Measurements from ENCODE around the gene PPCDC.

The PPCDC gene

GRCh38 chr15:75061272-75061671 is 37.9 kb downstream of the PPCDC start:
- Histone ChIP-seq H3K4me2 (ENCODE audit: insufficient read depth, low read length) (no peak overlapping the region), H3K9me3 (ENCODE audit: insufficient read depth, low read length, severe bottlenecking) (no peaks in the 10 kb centered on the region), H3K4me3 (ENCODE audit: low read depth in 1 of 2, low read length in 2 of 2) (no peak overlapping the region), H3K4me1 (ENCODE audit: insufficient read depth, low read length) (no peaks in the 10 kb centered on the region), H4K20me1 (ENCODE audit: insufficient read depth, low read length) (no peaks in the 10 kb centered on the region), H3K79me2 (ENCODE audit: insufficient read depth, low read length) (no peaks in the 10 kb centered on the region), H3K27ac (ENCODE audit: low read length) (no peak overlapping the region), H3K27me3 (ENCODE audit: insufficient read depth, low read length, poor library complexity) (no peaks in the 10 kb centered on the region), H2AFZ (ENCODE audit: low read depth, low read length) (no peak overlapping the region), H3K9ac (ENCODE audit: low read depth, low read length) (no peak overlapping the region), H3K36me3 (ENCODE audit: insufficient read depth, low read length) (no peaks in the 10 kb centered on the region)
- TF ChIP-seq CTCF (IDR thresholded peaks at IDR 0.05; ENCODE audit: borderline replicate concordance, extremely low read depth, low read length, poor library complexity, severe bottlenecking) (no peak), EZH2 (IDR thresholded peaks at IDR 0.05; ENCODE audit: borderline replicate concordance, low read depth, low read length, severe bottlenecking) (no peak)
- DNase-seq = no peak
- ATAC-seq (ENCODE audit: insufficient read depth, low read depth) = no peak

- Histone ChIP-seq H3K9ac (ENCODE audit: low read depth, low read length) (no peak overlapping the region), H3K4me1 (ENCODE audit: insufficient read depth, low read length) (0 out of 2 replicates have a peak, but pooled peaks cover 8% of the 10 kb centered on the region), H3K36me3 (ENCODE audit: insufficient read depth, low read length) (no peaks in the 10 kb centered on the region), H4K20me1 (ENCODE audit: insufficient read depth, low read length) (no peaks in the 10 kb centered on the region), H3K4me3 (ENCODE audit: low read depth in 1 of 2, low read length in 2 of 2) (no peak overlapping the region), H3K9me3 (ENCODE audit: insufficient read depth, low read length, severe bottlenecking) (no peaks in the 10 kb centered on the region), H3K27ac (ENCODE audit: low read length) (no peak overlapping the region), H3K4me2 (ENCODE audit: insufficient read depth, low read length) (no peak overlapping the region), H2AFZ (ENCODE audit: low read depth, low read length) (no peak overlapping the region), H3K79me2 (ENCODE audit: insufficient read depth, low read length) (no peaks in the 10 kb centered on the region), H3K27me3 (ENCODE audit: insufficient read depth, low read length, poor library complexity) (no peaks in the 10 kb centered on the region)
- no peak for TF ChIP-seq EZH2 (IDR thresholded peaks at IDR 0.05; ENCODE audit: borderline replicate concordance, low read depth, low read length, severe bottlenecking)
- no peak for TF ChIP-seq CTCF (IDR thresholded peaks at IDR 0.05; ENCODE audit: borderline replicate concordance, extremely low read depth, low read length, poor library complexity, severe bottlenecking)
- ATAC-seq (ENCODE audit: insufficient read depth, low read depth) (no peak), DNase-seq (no peak)
Measured at GRCh38 chr15:75062706-75063105, 39.3 kb downstream of the PPCDC start.

- H3K4me2 ChIP-seq (ENCODE audit: insufficient read depth, low read length) = no peak overlapping the region
- TF ChIP-seq CTCF (IDR thresholded peaks at IDR 0.05; ENCODE audit: borderline replicate concordance, extremely low read depth, low read length, poor library complexity, severe bottlenecking) = no peak
- TF ChIP-seq EZH2 (IDR thresholded peaks at IDR 0.05; ENCODE audit: borderline replicate concordance, low read depth, low read length, severe bottlenecking) = no peak
- H3K36me3 ChIP-seq (ENCODE audit: insufficient read depth, low read length) = no peaks in the 10 kb centered on the region
- no peaks in the 10 kb centered on the region for H3K79me2 ChIP-seq (ENCODE audit: insufficient read depth, low read length)
- DNase-seq (no peak), ATAC-seq (ENCODE audit: insufficient read depth, low read depth) (no peak)
- H3K27me3 ChIP-seq (ENCODE audit: insufficient read depth, low read length, poor library complexity) = no peaks in the 10 kb centered on the region
- H3K9ac ChIP-seq (ENCODE audit: low read depth, low read length) = no peak overlapping the region
- no peak overlapping the region for H2AFZ ChIP-seq (ENCODE audit: low read depth, low read length)
- H3K4me1 ChIP-seq (ENCODE audit: insufficient read depth, low read length) = 0 out of 2 replicates have a peak, but pooled peaks cover 8% of the 10 kb centered on the region
- no peaks in the 10 kb centered on the region for H4K20me1 ChIP-seq (ENCODE audit: insufficient read depth, low read length)
- H3K4me3 ChIP-seq (ENCODE audit: low read depth in 1 of 2, low read length in 2 of 2) = no peak overlapping the region
- H3K9me3 ChIP-seq (ENCODE audit: insufficient read depth, low read length, severe bottlenecking) = no peaks in the 10 kb centered on the region
- no peak overlapping the region for H3K27ac ChIP-seq (ENCODE audit: low read length)
Measured at GRCh38 chr15:75063338-75063737, 39.9 kb downstream of the PPCDC start.

- no peaks in the 10 kb centered on the region for H3K36me3 ChIP-seq (ENCODE audit: insufficient read depth, low read length)
Measured at GRCh38 chr15:75063889-75064288, 40.5 kb downstream of the PPCDC start.

More at GRCh38 chr15:75063889-75064288, 40.5 kb downstream of the PPCDC start:
- H3K79me2 ChIP-seq (ENCODE audit: insufficient read depth, low read length) = no peaks in the 10 kb centered on the region
- no peaks in the 10 kb centered on the region for H3K9me3 ChIP-seq (ENCODE audit: insufficient read depth, low read length, severe bottlenecking)
- ATAC-seq (ENCODE audit: insufficient read depth, low read depth) (no peak), DNase-seq (no peak)
- H3K27me3 ChIP-seq (ENCODE audit: insufficient read depth, low read length, poor library complexity) = no peaks in the 10 kb centered on the region
- H3K9ac ChIP-seq (ENCODE audit: low read depth, low read length) = no peak overlapping the region
- TF ChIP-seq CTCF (IDR thresholded peaks at IDR 0.05; ENCODE audit: borderline replicate concordance, extremely low read depth, low read length, poor library complexity, severe bottlenecking) (no peak), EZH2 (IDR thresholded peaks at IDR 0.05; ENCODE audit: borderline replicate concordance, low read depth, low read length, severe bottlenecking) (no peak)
- 0 out of 2 replicates have a peak, but pooled peaks cover 8% of the 10 kb centered on the region for H3K4me1 ChIP-seq (ENCODE audit: insufficient read depth, low read length)
- H3K4me3 ChIP-seq (ENCODE audit: low read depth in 1 of 2, low read length in 2 of 2) = no peak overlapping the region
- no peak overlapping the region for H3K4me2 ChIP-seq (ENCODE audit: insufficient read depth, low read length)
- H4K20me1 ChIP-seq (ENCODE audit: insufficient read depth, low read length) = no peaks in the 10 kb centered on the region
- H2AFZ ChIP-seq (ENCODE audit: low read depth, low read length) = no peak overlapping the region
- no peak overlapping the region for H3K27ac ChIP-seq (ENCODE audit: low read length)
